Heart left ventricle (tissue), 16 donors: ENCODE measurements around the gene ILRUN. TPM values are rescaled to one million over a fixed set of nuclear protein-coding genes. Genes with fewer than 3 reads are reported as not detected.
A peak's percentile ranks its signal among the peaks of the same experiment; 100 is the strongest.
"Not testable (repeated sequence)": the region's sequence is repeated elsewhere in the genome, so short reads cannot be mapped to it uniquely, and the experiment has no call there.

ENCODE experiments used
- ATAC-seq, 4 donors: fragments of 200-7000 bp; cut with Tn5 transposase; one replicate each; pipeline ENCODE4 v1.9.1; 2020 to 2022; ENCODE audit warnings: moderate library complexity in 4 of 4, mild to moderate bottlenecking in 3 of 4, moderate number of reproducible peaks in 1 of 4
- DNase-seq, 5 donors: peaks; one replicate each; pipeline ENCODE4 v3.0.0-alpha.2; 2020
- H3K27ac ChIP-seq, 12 donors: fragments of 200-600 bp; sonication (generic) in 4 of 12; one replicate each; pipeline versions ENCODE4 v1.5.0 to v1.8.0; 2016 to 2022; ENCODE audit warnings: mild to moderate bottlenecking in 2 of 12
- H3K27me3 ChIP-seq, 9 donors: fragments of 200-600 bp; sonication (generic) in 2 of 9; one replicate each; pipeline versions ENCODE4 v1.5.1 to v1.8.0; 2016 to 2022; ENCODE audit warnings: mild to moderate bottlenecking in 3 of 9
- H3K36me3 ChIP-seq, 9 donors: fragments of 200-600 bp; sonication (generic) in 2 of 9; one replicate each; pipeline versions ENCODE4 v1.5.0 to v1.8.0; 2018 to 2022; ENCODE audit warnings: mild to moderate bottlenecking in 2 of 9
- H3K4me1 ChIP-seq, 12 donors: fragments of 200-600 bp; sonication (generic) in 4 of 12; one replicate each; pipeline versions ENCODE4 v1.5.0 to v1.8.0; 2016 to 2022; ENCODE audit warnings: mild to moderate bottlenecking in 3 of 12
- H3K4me3 ChIP-seq, 12 donors: fragments of 200-600 bp; sonication (generic) in 4 of 12; one replicate each; pipeline versions ENCODE4 v1.5.0 to v1.8.0; 2017 to 2022; ENCODE audit warnings: mild to moderate bottlenecking in 9 of 12, moderate library complexity in 4 of 12
- H3K9me3 ChIP-seq, 12 donors: fragments of 200-600 bp; sonication (generic) in 4 of 12; one replicate each; pipeline versions ENCODE4 v1.5.0 to v1.8.0; 2016 to 2022; ENCODE audit warnings: mild to moderate bottlenecking in 1 of 12
- POLR2A ChIP-seq, 2 donors: fragments of 450-650 bp; IDR thresholded peaks; one replicate each; pipeline ENCODE4 v1.6.1; 2017; ENCODE audit warnings: antibody characterized with exemption in 2 of 2, mild to moderate bottlenecking in 2 of 2, moderate library complexity in 2 of 2
- WGBS, 4 donors: extraction: QIAGEN DNeasy Blood & Tissue Kit in 2 of 4; methylation state at CpG; one replicate each; pipeline versions ENCODE4 v1.1.5 to v1.1.7; 2013 to 2018; 5-methylcytosine and 5-hydroxymethylcytosine counted together
- intact Hi-C, 10 donors: fragments of 100-400 bp; cut with DNase I; formaldehyde crosslinking; loops; one replicate each; pipeline versions ENCODE4 v1.11.1 to v1.14.2; 2022
- polyA plus RNA-seq, 2 donors: library from polyadenylated mRNA; stranded (reverse); fragments of 200-250 nt; gene quantifications; one replicate each; pipeline ENCODE4 v1.2.3, GENCODE V29; 2013
- total RNA-seq, 9 donors: library from RNA; depleted of rRNA in 2 of 9; stranded (reverse); fragments of >200 nt in 2 of 9; fragmentation: NEBNext Ultra II Directional in 3 of 9; extraction: Animal tissue kit (Norgen Biotek cat#: 25700) in 3 of 9; gene quantifications; one replicate each; pipeline versions ENCODE4 v1.1.0 to v1.2.4, GENCODE V29; 2016 to 2023
- TF ChIP-seq, protein P1 (sequence below), 12 donors: fragments of 200-600 bp; sonication (generic) in 4 of 12; IDR thresholded peaks; one replicate each; pipeline versions ENCODE4 v1.5.0 to v1.8.0; 2018 to 2022; ENCODE audit warnings: antibody characterized with exemption in 12 of 12, mild to moderate bottlenecking in 5 of 12
- donor health status: ischemic (EF 13 %, LVEDD 7.1; RV severe dilation, severe dysfunction).
- donor health status: healthy with polysubstance abuse.
- donor health status: DM: no; HTN: yes; CAD: no.
- donor health status: DM: no; HTN: no; CAD: no.
- donor health status: ischemic (EF 25% LVEDD 6.9; RV normal size, moderate dysfunction).
- donor health status: ischemic (EF 25% LVEDD 5.7; RV mildly dilated, moderate dysfunction).
- donor health status: healthy.
- donor health status: DM: yes; HTN: yes; CAD: no.
- donor health status: ischemic (EF 35%, LVEDD 5.7; RV mildly dilated, moderate dysfunction).
- donor health status: nonischemic (EF 11% LVEDD 7.7; RV severe dilation, severe dysfunction).
- donor health status: DM: yes; HTN: yes; CAD: no.
- donor health status: PGD.
- donor health status: ischemic (EF 29% LVEDD 5.4; RV normal size, mild dysfunction).
- donor health status: nonischemic (EF 23%, LVEDD 6.1; RV moderate dilation, normal function).

The ILRUN gene
- total and polyA plus RNA-seq, 11 donors, result 91.2 to 191 (median 116) TPM

DNA sequence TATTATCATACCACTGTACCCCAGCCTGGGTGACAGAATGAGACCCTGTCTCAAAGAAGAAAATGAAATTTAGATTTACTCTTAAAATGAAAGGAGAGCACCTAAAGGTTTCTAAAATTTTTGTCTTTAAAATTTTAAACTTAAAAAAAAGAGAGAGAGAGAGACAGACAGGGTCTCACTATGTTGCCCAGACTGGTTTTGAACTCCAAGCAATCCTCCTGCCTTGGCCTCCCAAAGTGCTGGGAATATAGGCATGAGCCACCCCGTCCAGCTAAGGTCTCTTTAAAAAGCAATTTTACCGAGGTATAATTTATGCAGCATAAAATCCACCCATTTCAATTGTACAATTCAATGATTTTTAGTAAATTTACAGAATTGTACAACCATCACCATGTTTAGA is 33.2 kb downstream of the ILRUN start:
- DNase-seq (no peak), ATAC-seq (no peak)
- Histone ChIP-seq H3K27ac (peak overlapping the region in 4 of 12 donors; percentile 39 to 84 (median 40)), H3K36me3 (no peaks in the 10 kb centered on the region), H3K9me3 (no peaks in the 10 kb centered on the region), H3K4me1 (peaks cover 0 to 74% (median 37%) of the 10 kb centered on the region in 12 donors), H3K4me3 (no peak overlapping the region), H3K27me3 (no peaks in the 10 kb centered on the region)
- intact Hi-C loops, result no loop called here
- 83 to 91% (median 89%) methylated on average over 2 of the region's 2 CpGs for WGBS, 4 donors
- no peak for TF ChIP-seq POLR2A (IDR thresholded peaks at IDR 0.05)
- TF ChIP-seq, protein P1, sequence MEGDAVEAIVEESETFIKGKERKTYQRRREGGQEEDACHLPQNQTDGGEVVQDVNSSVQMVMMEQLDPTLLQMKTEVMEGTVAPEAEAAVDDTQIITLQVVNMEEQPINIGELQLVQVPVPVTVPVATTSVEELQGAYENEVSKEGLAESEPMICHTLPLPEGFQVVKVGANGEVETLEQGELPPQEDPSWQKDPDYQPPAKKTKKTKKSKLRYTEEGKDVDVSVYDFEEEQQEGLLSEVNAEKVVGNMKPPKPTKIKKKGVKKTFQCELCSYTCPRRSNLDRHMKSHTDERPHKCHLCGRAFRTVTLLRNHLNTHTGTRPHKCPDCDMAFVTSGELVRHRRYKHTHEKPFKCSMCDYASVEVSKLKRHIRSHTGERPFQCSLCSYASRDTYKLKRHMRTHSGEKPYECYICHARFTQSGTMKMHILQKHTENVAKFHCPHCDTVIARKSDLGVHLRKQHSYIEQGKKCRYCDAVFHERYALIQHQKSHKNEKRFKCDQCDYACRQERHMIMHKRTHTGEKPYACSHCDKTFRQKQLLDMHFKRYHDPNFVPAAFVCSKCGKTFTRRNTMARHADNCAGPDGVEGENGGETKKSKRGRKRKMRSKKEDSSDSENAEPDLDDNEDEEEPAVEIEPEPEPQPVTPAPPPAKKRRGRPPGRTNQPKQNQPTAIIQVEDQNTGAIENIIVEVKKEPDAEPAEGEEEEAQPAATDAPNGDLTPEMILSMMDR (IDR thresholded peaks at IDR 0.05), result no peak

DNA sequence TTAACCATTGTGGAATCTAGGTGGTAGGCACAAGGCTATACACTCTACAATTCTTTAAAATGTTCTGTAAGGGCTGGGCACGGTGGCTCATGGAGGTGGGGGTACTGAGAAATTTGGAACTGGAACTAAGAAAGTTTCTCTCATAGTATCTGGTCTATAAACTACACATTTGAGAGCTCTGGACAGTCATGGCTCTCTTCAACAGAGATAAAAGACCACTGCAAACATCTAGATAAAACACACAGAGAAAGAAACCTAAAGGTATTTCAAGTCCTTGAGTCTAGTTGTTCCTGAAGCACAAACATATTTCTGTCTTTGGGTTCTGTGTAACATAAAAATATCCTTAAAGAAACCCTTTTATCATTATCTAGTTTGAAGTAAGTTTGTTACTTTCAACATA is 35.2 kb downstream of the ILRUN start:
- H3K27ac ChIP-seq, result peak overlapping the region in 1 of 12 donors; percentile 39
- DNase-seq (no peak), ATAC-seq (no peak)
- TF ChIP-seq, protein P1 (IDR thresholded peaks at IDR 0.05), result no peak
- no peak for TF ChIP-seq POLR2A (IDR thresholded peaks at IDR 0.05)
- 85 to 93% (median 90%) methylated on average over 1 of the region's 1 CpG for WGBS, 4 donors
- no peak overlapping the region for H3K4me3 ChIP-seq
- H3K9me3 ChIP-seq, result no peaks in the 10 kb centered on the region
- no peaks in the 10 kb centered on the region for H3K27me3 ChIP-seq
- H3K4me1 ChIP-seq, result peaks cover 6 to 84% (median 44%) of the 10 kb centered on the region in 12 donors
- intact Hi-C loops, result no loop called here
- no peaks in the 10 kb centered on the region for H3K36me3 ChIP-seq

DNA sequence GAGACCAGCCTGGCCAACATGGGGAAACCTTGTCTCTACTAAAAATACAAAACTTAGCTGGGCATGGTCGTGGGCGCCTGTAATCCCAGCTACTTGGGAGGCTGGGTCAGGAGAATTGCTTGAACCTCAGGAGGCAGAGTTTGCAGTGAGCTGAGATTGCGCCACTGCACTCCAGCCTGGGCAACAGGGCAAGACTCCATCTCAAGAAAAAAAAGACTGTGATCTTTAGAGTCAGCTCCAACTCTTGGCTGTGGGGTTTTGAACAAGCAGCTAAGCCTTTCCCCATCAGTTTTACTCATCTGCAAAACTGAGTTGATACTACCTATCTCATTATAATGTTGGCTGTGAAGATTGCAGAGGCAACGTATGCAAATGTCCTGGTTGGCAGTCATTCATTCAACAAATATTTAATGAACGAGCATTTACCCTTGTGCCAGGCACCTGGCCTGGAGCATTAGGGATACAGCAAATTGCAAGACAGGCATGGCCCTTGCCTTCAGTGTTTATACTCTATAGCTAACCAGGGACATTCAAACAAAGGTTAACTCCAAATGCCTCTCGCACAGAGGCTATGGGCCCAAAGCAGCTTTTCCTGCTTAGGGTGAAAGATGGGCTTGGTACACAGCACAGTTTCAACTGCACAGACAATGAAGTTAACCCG is 37.8 kb downstream of the ILRUN start:
- WGBS, 4 donors, result 78 to 87% (median 85%) methylated on average over 7 of the region's 7 CpGs
- DNase-seq, result no peak
- H3K9me3 ChIP-seq, result no peaks in the 10 kb centered on the region
- TF ChIP-seq POLR2A (IDR thresholded peaks at IDR 0.05), result no peak
- H3K4me1 ChIP-seq, result peaks cover 6 to 87% (median 41%) of the 10 kb centered on the region in 12 donors
- no peak overlapping the region for H3K4me3 ChIP-seq
- intact Hi-C loops, result loop anchor here in 7 of 10 donors (5.0 kb wide), 2 partner anchors 39 to 99 kb away; partner anchors contain the start of genes ILRUN (in 7 of the 7) and SNRPC (in 1 of the 7)
- ATAC-seq, result no peak
- H3K36me3 ChIP-seq, result peaks cover 0 to 9% (median 4%) of the 10 kb centered on the region in 9 donors
- H3K27me3 ChIP-seq, result no peaks in the 10 kb centered on the region
- H3K27ac ChIP-seq, result peak overlapping the region in 10 of 12 donors; percentile 89 to 98 (median 93)

DNA sequence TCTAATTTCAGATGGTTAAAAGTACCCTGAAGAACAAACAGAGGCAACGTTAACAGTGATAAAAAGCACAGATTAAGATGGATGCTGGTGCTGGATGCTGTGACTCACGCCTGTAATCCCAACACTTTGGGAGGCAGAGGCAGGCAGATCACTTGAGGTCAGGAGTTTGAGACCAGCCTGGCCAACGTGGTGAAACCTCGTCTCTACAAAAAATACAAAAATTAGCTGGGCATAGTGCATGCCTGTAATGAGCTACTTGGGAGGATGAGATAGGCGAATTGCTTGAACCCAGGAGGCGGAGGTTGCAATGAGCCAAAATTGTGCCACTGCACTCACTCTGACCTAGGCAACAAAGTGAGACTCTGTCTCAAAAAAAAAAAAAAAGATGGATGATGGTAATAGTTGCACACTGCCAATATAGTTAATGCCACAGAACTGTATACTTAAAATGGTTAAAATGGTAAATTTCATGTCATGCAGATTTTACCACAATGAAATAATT is 38.5 kb downstream of the ILRUN start:
- not testable (repeated sequence) for H3K9me3 ChIP-seq, H3K27me3 ChIP-seq, DNase-seq
- H3K27ac ChIP-seq, result peak overlapping the region; percentile 89 to 98 (median 92)
- intact Hi-C loops, result loop anchor here in 7 of 10 donors (5.0 kb wide), 2 partner anchors 39 to 99 kb away; partner anchors contain the start of genes ILRUN (in 7 of the 7) and SNRPC (in 1 of the 7)
- peak in 1 of 4 donors; percentile 14 for ATAC-seq
- peaks cover 0 to 15% (median 6%) of the 10 kb centered on the region in 9 donors for H3K36me3 ChIP-seq
- WGBS, 4 donors, result 55 to 61% (median 59%) methylated on average over 6 of the region's 6 CpGs
- peaks cover 6 to 80% (median 35%) of the 10 kb centered on the region in 12 donors for H3K4me1 ChIP-seq
- peak overlapping the region in 8 of 12 donors; percentile 43 to 63 (median 50) for H3K4me3 ChIP-seq

DNA sequence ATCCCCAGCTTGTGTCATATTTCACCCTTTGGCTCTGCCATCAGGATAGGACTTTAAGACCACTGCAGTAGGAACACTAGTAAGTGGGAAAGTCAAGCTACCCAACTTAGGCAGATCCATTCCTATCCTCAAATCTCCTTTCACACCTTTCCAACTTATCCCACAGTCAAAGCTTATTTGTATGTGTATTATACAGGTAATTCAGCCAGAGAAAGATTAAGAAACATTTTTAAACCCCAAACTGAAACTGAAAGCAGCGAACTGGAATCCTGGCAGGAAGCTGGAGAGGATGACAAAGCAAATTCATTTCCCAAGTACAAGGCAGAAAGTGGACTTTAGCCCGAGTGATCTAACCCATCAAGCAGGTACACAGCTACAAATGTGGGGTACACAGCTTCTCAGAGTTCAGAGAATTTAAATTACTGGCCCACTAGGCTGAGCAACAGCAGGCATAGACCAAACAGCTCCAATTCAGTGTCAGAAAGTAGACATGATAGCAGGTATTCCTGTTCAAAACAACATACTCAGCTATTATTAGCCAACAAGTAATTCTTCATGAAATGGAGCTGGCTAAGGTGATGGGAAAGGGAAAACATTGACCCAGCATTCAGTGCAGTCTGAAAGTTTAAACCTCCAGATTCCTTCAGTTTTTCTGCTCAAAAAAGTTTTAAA is 39.1 kb downstream of the ILRUN start:
- Histone ChIP-seq H3K36me3 (peaks cover 0 to 20% (median 6%) of the 10 kb centered on the region in 9 donors), H3K27me3 (no peaks in the 10 kb centered on the region), H3K4me1 (peaks cover 6 to 74% (median 35%) of the 10 kb centered on the region in 12 donors), H3K4me3 (peak overlapping the region in 11 of 12 donors; percentile 3 to 63 (median 49)), H3K9me3 (no peaks in the 10 kb centered on the region), H3K27ac (peak overlapping the region; percentile 89 to 98 (median 92))
- ATAC-seq (peak; percentile 65 to 82 (median 78)), DNase-seq (peak in 2 of 5 donors; percentile 39 to 67)
- no peak for TF ChIP-seq POLR2A (IDR thresholded peaks at IDR 0.05)
- TF ChIP-seq, protein P1 (IDR thresholded peaks at IDR 0.05), result no peak
- 0 to 2% (median 0%) methylated on average over 2 of the region's 2 CpGs for WGBS, 4 donors
- intact Hi-C loops, result loop anchor here in 7 of 10 donors (5.0 kb wide), 2 partner anchors 40 to 100 kb away; partner anchors contain the start of genes ILRUN (in 7 of the 7) and SNRPC (in 1 of the 7)
